WTC11 (cell line): ENCODE data around the gene TBX10.

Experiments
- ATF1 ChIP-seq: sonication (generic); formaldehyde crosslinking; IDR thresholded peaks from 2 replicates; pipeline ENCODE4 v1.8.1; 2023; ENCODE audit warnings: mild to moderate bottlenecking, moderate library complexity, missing genetic modification reagents
- ATF6 ChIP-seq: sonication (generic); formaldehyde crosslinking; IDR thresholded peaks from 2 replicates; pipeline ENCODE4 v1.8.1; 2023; ENCODE audit warnings: mild to moderate bottlenecking, missing genetic modification reagents
- CREM ChIP-seq: sonication (generic); formaldehyde crosslinking; IDR thresholded peaks from 2 replicates; pipeline ENCODE4 v1.8.1; 2022; ENCODE audit warnings: mild to moderate bottlenecking, missing genetic modification reagents, moderate library complexity
- CTCF ChIP-seq: fragments of 200-600 bp; IDR thresholded peaks from 2 replicates; pipeline ENCODE4 v1.8.0; 2022; ENCODE audit warnings: antibody characterized with exemption
- NFE2L1 ChIP-seq: sonication (generic); formaldehyde crosslinking; IDR thresholded peaks from 2 replicates; pipeline ENCODE4 v1.8.1; 2023; ENCODE audit warnings: missing genetic modification reagents
- PRDM15 ChIP-seq: sonication (generic); formaldehyde crosslinking; IDR thresholded peaks from 2 replicates; pipeline ENCODE4 v1.8.0; 2022; ENCODE audit warnings: missing genetic modification reagents
- PREB ChIP-seq: sonication (generic); formaldehyde crosslinking; IDR thresholded peaks from 2 replicates; pipeline ENCODE4 v1.8.1; 2022; ENCODE audit warnings: mild to moderate bottlenecking, missing genetic modification reagents, moderate library complexity, borderline replicate concordance
- PRRX2 ChIP-seq: fragments of 250-450 bp; sonication (Bioruptor Pico); IDR thresholded peaks from 2 replicates; pipeline ENCODE4 v1.8.0; 2021; ENCODE audit warnings: mild to moderate bottlenecking
- TEAD4 ChIP-seq: sonication (generic); formaldehyde crosslinking; IDR thresholded peaks from 2 replicates; pipeline ENCODE4 v1.8.0; 2022; ENCODE audit warnings: mild to moderate bottlenecking, missing genetic modification reagents
- USF1 ChIP-seq: sonication (generic); formaldehyde crosslinking; IDR thresholded peaks from 2 replicates; pipeline ENCODE4 v1.8.0; 2022; ENCODE audit warnings: mild to moderate bottlenecking, missing genetic modification reagents
- ZNF232 ChIP-seq: sonication (generic); formaldehyde crosslinking; IDR thresholded peaks from 2 replicates; pipeline ENCODE4 v1.8.0; 2022; ENCODE audit warnings: mild to moderate bottlenecking, missing genetic modification reagents
- TF ChIP-seq, protein P1 (sequence below): sonication (generic); formaldehyde crosslinking; IDR thresholded peaks from 2 replicates; pipeline ENCODE4 v1.8.1; 2022; ENCODE audit warnings: low read depth, missing genetic modification reagents, borderline replicate concordance
- TF ChIP-seq, protein P2 (sequence below): sonication (generic); formaldehyde crosslinking; conservative IDR thresholded peaks from 2 replicates; pipeline ENCODE4 v1.8.1; 2022; ENCODE audit warnings: mild to moderate bottlenecking, missing genetic modification reagents
- TF ChIP-seq, protein P3 (sequence below): sonication (generic); formaldehyde crosslinking; IDR thresholded peaks from 2 replicates; pipeline ENCODE4 v1.8.1; 2022; ENCODE audit warnings: low read depth, mild to moderate bottlenecking, moderate library complexity, missing genetic modification reagents, borderline replicate concordance

- TF ChIP-seq CTCF (peak; percentile 52), PRRX2 (no peak), NFE2L1 (peak; percentile 97), CREM (CRISPR knock-in tag) (no peak), PRDM15 (peak; percentile 58), ATF1 (CRISPR knock-in tag) (no peak), USF1 (CRISPR knock-in tag) (peak; percentile 79), PREB (peak; percentile 84; the same call in 1 of the 2 replicates), ATF6 (no peak), TEAD4 (CRISPR knock-in tag) (peak; percentile 94), ZNF232 (CRISPR knock-in tag) (peak; percentile 96)
- TF ChIP-seq, protein P1, sequence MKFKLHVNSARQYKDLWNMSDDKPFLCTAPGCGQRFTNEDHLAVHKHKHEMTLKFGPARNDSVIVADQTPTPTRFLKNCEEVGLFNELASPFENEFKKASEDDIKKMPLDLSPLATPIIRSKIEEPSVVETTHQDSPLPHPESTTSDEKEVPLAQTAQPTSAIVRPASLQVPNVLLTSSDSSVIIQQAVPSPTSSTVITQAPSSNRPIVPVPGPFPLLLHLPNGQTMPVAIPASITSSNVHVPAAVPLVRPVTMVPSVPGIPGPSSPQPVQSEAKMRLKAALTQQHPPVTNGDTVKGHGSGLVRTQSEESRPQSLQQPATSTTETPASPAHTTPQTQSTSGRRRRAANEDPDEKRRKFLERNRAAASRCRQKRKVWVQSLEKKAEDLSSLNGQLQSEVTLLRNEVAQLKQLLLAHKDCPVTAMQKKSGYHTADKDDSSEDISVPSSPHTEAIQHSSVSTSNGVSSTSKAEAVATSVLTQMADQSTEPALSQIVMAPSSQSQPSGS (CRISPR knock-in tag): peak; percentile 93; the same call in 1 of the 2 replicates
- TF ChIP-seq, protein P2, sequence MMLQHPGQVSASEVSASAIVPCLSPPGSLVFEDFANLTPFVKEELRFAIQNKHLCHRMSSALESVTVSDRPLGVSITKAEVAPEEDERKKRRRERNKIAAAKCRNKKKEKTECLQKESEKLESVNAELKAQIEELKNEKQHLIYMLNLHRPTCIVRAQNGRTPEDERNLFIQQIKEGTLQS (CRISPR knock-in tag): peak; percentile 92
- TF ChIP-seq, protein P3, sequence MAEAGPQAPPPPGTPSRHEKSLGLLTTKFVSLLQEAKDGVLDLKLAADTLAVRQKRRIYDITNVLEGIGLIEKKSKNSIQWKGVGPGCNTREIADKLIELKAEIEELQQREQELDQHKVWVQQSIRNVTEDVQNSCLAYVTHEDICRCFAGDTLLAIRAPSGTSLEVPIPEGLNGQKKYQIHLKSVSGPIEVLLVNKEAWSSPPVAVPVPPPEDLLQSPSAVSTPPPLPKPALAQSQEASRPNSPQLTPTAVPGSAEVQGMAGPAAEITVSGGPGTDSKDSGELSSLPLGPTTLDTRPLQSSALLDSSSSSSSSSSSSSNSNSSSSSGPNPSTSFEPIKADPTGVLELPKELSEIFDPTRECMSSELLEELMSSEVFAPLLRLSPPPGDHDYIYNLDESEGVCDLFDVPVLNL (CRISPR knock-in tag): peak; percentile 89
These were observed 626 bp upstream of the TBX10 start for GRCh38 chr11:67640021-67640757.
